Endothelial cell of umbilical vein (primary cell): ENCODE data around the gene HDAC7. TPM values are rescaled to one million over a fixed set of nuclear protein-coding genes. Genes with fewer than 3 reads are reported as not detected.

Experiments
- BruUV-seq: library from RNA; stranded (reverse); fragments of 400-500 nt; replicated peaks from 2 replicates; lab custom pipeline; 2021; lab: Mats Ljungman, UMichigan
- CTCF ChIA-PET: fragments of 300-600, 350-600 bp; sonication (Branson Sonifier 250); formaldehyde crosslinking; loops from one replicate; lab custom pipeline; 2021; ENCODE audit warnings: antibody characterized with exemption, inconsistent platforms; lab: Charles Lee
- POLR2A ChIA-PET: fragments of 300-600, 350-600 bp; sonication (Branson Sonifier 250); formaldehyde crosslinking; loops from one replicate; lab custom pipeline; 2021; ENCODE audit warnings: antibody characterized with exemption, inconsistent platforms; lab: Charles Lee
- DNase-seq: peaks from one replicate; pipeline ENCODE4 v3.0.0-alpha.2; 2011; ENCODE audit warnings: low read depth, low spot score
- FAIRE-seq: peaks from 2 replicates; lab custom pipeline; 2011; peaks lifted over from hg19 to GRCh38; lab: Jason Lieb, UNC
- H2AFZ ChIP-seq: 2 replicates; pipeline ENCODE4 v1.6.0; 2012; ENCODE audit warnings: low read depth, low read length, control low read depth, inconsistent platforms
- H3K27ac ChIP-seq: 2 replicates; pipeline ENCODE4 v1.5.1; 2011; ENCODE audit warnings: low read depth, mild to moderate bottlenecking, control low read depth, low read length, moderate library complexity; ENCODE audit not compliant: insufficient read depth
- H3K27me3 ChIP-seq, 2 experiments: 2 replicates each; pipeline versions ENCODE4 v1.6.0 to v1.6.1; 2011; ENCODE audit warnings: low read length in 2 of 2, mixed read lengths in 1 of 2; ENCODE audit not compliant: control insufficient read depth in 2 of 2, insufficient read depth in 2 of 2
- H3K36me3 ChIP-seq, 2 experiments: 2 replicates in 1 of 2; 3 replicates in 1 of 2; pipeline ENCODE4 v1.5.1; 2011; ENCODE audit warnings: low read length in 2 of 2, mild to moderate bottlenecking in 1 of 2, moderate library complexity in 1 of 2; ENCODE audit not compliant: control insufficient read depth in 2 of 2, insufficient read depth in 2 of 2; ENCODE audit errors: extremely low read depth in 1 of 2
- H3K4me1 ChIP-seq: 3 replicates; pipeline ENCODE4 v1.5.1; 2011; ENCODE audit warnings: mild to moderate bottlenecking, low read length; ENCODE audit not compliant: control insufficient read depth, insufficient read depth; ENCODE audit errors: extremely low read depth
- H3K4me2 ChIP-seq: 2 replicates; pipeline ENCODE4 v1.6.1; 2011; ENCODE audit warnings: low read length, control low read depth, mixed read lengths; ENCODE audit not compliant: insufficient read depth
- H3K4me3 ChIP-seq, 3 experiments: fragments of 200-600 bp in 1 of 3; sonication (generic), shearing (Covaris generic) in 1 of 3; replicated peaks in 1 of 3; 2 replicates each; pipeline ENCODE4 v1.5.1; 2011 to 2016; ENCODE audit warnings: control low read depth in 3 of 3, low read length in 3 of 3, mild to moderate bottlenecking in 2 of 3, inconsistent platforms in 1 of 3, low read depth in 1 of 3, moderate library complexity in 1 of 3; ENCODE audit not compliant: insufficient read depth in 1 of 3
- H3K79me2 ChIP-seq: 2 replicates; pipeline ENCODE4 v1.6.0; 2012; ENCODE audit warnings: low read length, inconsistent platforms; ENCODE audit not compliant: control insufficient read depth, insufficient read depth
- H3K9ac ChIP-seq: replicated peaks from 2 replicates; pipeline ENCODE3; 2011; ENCODE audit warnings: low read length, control low read depth; ENCODE audit not compliant: insufficient read depth; ENCODE audit errors: extremely low read depth
- H3K9me1 ChIP-seq: replicated peaks from 3 replicates; pipeline ENCODE4 v1.6.0; 2011; ENCODE audit warnings: mild to moderate bottlenecking, low read length; ENCODE audit not compliant: control insufficient read depth, insufficient read depth; ENCODE audit errors: extremely low read depth
- H3K9me3 ChIP-seq: replicated peaks from 2 replicates; pipeline ENCODE4 v1.5.1; 2012; ENCODE audit warnings: low read length, inconsistent platforms; ENCODE audit not compliant: control insufficient read depth, insufficient read depth
- H4K20me1 ChIP-seq: replicated peaks from 2 replicates; pipeline ENCODE3; 2011; ENCODE audit warnings: mild to moderate bottlenecking, low read length; ENCODE audit not compliant: control insufficient read depth, insufficient read depth; ENCODE audit errors: extremely low read depth
- EZH2 ChIP-seq: IDR thresholded peaks from 2 replicates; pipeline ENCODE4 v1.6.1; 2012; ENCODE audit warnings: borderline replicate concordance, low read depth, mild to moderate bottlenecking, moderate library complexity, low read length, inconsistent platforms; ENCODE audit not compliant: severe bottlenecking
- FOS ChIP-seq: IDR thresholded peaks from 2 replicates; pipeline ENCODE4 v1.6.1; 2011; ENCODE audit warnings: mild to moderate bottlenecking, low read length, moderate library complexity, borderline replicate concordance; ENCODE audit not compliant: insufficient read depth
- GATA2 ChIP-seq: IDR thresholded peaks from 2 replicates; pipeline ENCODE4 v1.7.0; 2011; ENCODE audit warnings: low read depth, mild to moderate bottlenecking, moderate library complexity, mixed read lengths, low read length; ENCODE audit not compliant: insufficient read length, insufficient read depth
- JUN ChIP-seq: IDR thresholded peaks from 2 replicates; pipeline ENCODE4 v1.6.1; 2011; ENCODE audit warnings: borderline replicate concordance, low read depth; ENCODE audit not compliant: insufficient read length, insufficient read depth
- MAX ChIP-seq: IDR thresholded peaks from 2 replicates; pipeline ENCODE4 v1.6.1; 2011; ENCODE audit not compliant: insufficient read depth, insufficient read length
- MYC ChIP-seq: IDR thresholded peaks from one replicate; pipeline ENCODE4 v1.6.1; 2011; ENCODE audit warnings: mild to moderate bottlenecking, low read depth, low read length
- POLR2A ChIP-seq: IDR thresholded peaks from 2 replicates; pipeline ENCODE4 v1.6.1; 2012; ENCODE audit warnings: low read depth, mild to moderate bottlenecking, control low read depth, low read length
- POLR2AphosphoS5 ChIP-seq: IDR thresholded peaks from 2 replicates; pipeline ENCODE4 v1.6.1; 2012; ENCODE audit warnings: low read depth, mild to moderate bottlenecking, control low read depth, low read length, moderate library complexity; ENCODE audit not compliant: insufficient read depth
- dilution Hi-C: fragments of 300-500 bp; cut with MboI; formaldehyde crosslinking; loops from one replicate; pipeline ENCODE4 v1.15.0; 2019; ENCODE audit warnings: low sequenced_read_pairs; ENCODE audit not compliant: extremely low pct_ligation_motif_present
- intact Hi-C: fragments of 100-400 bp; cut with micrococcal nuclease; formaldehyde crosslinking; loops from one replicate; pipeline ENCODE4 v1.10.0; 2022
- polyA plus RNA-seq, 4 experiments: library from polyadenylated mRNA; depleted of rRNA in 3 of 4; stranded (reverse) in 3 of 4; unstranded in 1 of 4; fragments of >200 nt; gene quantifications; 2 replicates each; pipeline versions ENCODE4 v1.2.1 to v1.2.3, GENCODE V29; 2011 to 2012; ENCODE audit warnings: missing spikeins in 1 of 4
- total RNA-seq: library from RNA; stranded (reverse); gene quantifications from 2 replicates; pipeline ENCODE4 v1.2.3, GENCODE V29; 2021
- TF ChIP-seq, protein P1 (sequence below), 2 donors: IDR thresholded peaks; 1 replicate in 1 of 2; 2 replicates in 1 of 2; pipeline ENCODE4 v1.5.1; 2011; ENCODE audit warnings: low read length in 2 of 2, mild to moderate bottlenecking in 2 of 2, moderate library complexity in 2 of 2, control low read depth in 1 of 2, inconsistent platforms in 1 of 2, low read depth in 1 of 2; ENCODE audit not compliant: insufficient read depth in 1 of 2; ENCODE audit errors: extremely low read depth in 1 of 2

The HDAC7 gene
- total and polyA plus RNA-seq, 2 donors (not counting 3 experiments of a cell fraction or from before 2014, with no cell fraction given) = 119 to 249 TPM

GRCh38 chr12:47735649-47736048 lies 84.1 kb downstream of the HDAC7 start:
- Histone ChIP-seq H3K9ac (no peak overlapping the region), H3K4me1 (peaks cover 3% of the 10 kb centered on the region), H3K4me2 (no peak overlapping the region), H3K27me3 (no peaks in the 10 kb centered on the region), H4K20me1 (no peaks in the 10 kb centered on the region), H3K36me3 (peaks cover 0 to 14% of the 10 kb centered on the region in 2 experiments), H3K4me3 (no peak overlapping the region), H3K9me3 (no peaks in the 10 kb centered on the region), H3K27ac (no peak overlapping the region), H2AFZ (no peak overlapping the region), H3K79me2 (no peaks in the 10 kb centered on the region), H3K9me1 (no peaks in the 10 kb centered on the region)
- DNase-seq (no peak), FAIRE-seq (no peak)
- dilution Hi-C loops = no loop called here
- intact Hi-C loops = no loop called here
- TF ChIP-seq FOS = no peak
- TF ChIP-seq MYC = no peak
- no peak for TF ChIP-seq MAX
- TF ChIP-seq POLR2AphosphoS5 = no peak
- TF ChIP-seq JUN = no peak
- TF ChIP-seq, protein P1, sequence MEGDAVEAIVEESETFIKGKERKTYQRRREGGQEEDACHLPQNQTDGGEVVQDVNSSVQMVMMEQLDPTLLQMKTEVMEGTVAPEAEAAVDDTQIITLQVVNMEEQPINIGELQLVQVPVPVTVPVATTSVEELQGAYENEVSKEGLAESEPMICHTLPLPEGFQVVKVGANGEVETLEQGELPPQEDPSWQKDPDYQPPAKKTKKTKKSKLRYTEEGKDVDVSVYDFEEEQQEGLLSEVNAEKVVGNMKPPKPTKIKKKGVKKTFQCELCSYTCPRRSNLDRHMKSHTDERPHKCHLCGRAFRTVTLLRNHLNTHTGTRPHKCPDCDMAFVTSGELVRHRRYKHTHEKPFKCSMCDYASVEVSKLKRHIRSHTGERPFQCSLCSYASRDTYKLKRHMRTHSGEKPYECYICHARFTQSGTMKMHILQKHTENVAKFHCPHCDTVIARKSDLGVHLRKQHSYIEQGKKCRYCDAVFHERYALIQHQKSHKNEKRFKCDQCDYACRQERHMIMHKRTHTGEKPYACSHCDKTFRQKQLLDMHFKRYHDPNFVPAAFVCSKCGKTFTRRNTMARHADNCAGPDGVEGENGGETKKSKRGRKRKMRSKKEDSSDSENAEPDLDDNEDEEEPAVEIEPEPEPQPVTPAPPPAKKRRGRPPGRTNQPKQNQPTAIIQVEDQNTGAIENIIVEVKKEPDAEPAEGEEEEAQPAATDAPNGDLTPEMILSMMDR (IDR thresholded peaks at IDR 0.05; ENCODE audit: extremely low read depth in 1 of 2, insufficient read depth in 1 of 2, low read depth in 1 of 2, low read length in 2 of 2) = no peak
- TF ChIP-seq GATA2 = no peak
- no peak for TF ChIP-seq EZH2
- TF ChIP-seq POLR2A = no peak
- POLR2A ChIA-PET = interaction anchor here (1.5 kb wide), 1 partner anchor 103 kb away, joined by 3 read pairs; no protein-coding TSS in a partner anchor
- no TSS peak for BruUV-seq
- CTCF ChIA-PET = interaction anchor here (0.9 to 10.4 kb wide), 6 partner anchors 22 to 206 kb away, joined by 3 to 385 read pairs (median 7); partner anchors contain the start of genes RAPGEF3 and SLC48A1
